Glutamatergic neuron (in vitro differentiated cells): Measurements from ENCODE around the gene BEX4. TPM values are rescaled to one million over a fixed set of nuclear protein-coding genes. Genes with fewer than 3 reads are reported as not detected.

Source experiments
- DNase-seq: peaks from one replicate; pipeline ENCODE4 v3.0.0; 2022
- H3K27ac Mint-ChIP-seq: one replicate; pipeline ENCODE4 v1.8.0; 2020; ENCODE audit warnings: mild to moderate bottlenecking, mixed read lengths, inconsistent platforms; ENCODE audit not compliant: unreplicated experiment
- H3K27me3 Mint-ChIP-seq: one replicate; pipeline ENCODE4 v1.8.0; 2020; ENCODE audit warnings: mild to moderate bottlenecking, moderate library complexity, mixed read lengths, inconsistent platforms; ENCODE audit not compliant: unreplicated experiment
- H3K36me3 Mint-ChIP-seq: one replicate; pipeline ENCODE4 v1.8.0; 2020; ENCODE audit warnings: mild to moderate bottlenecking, mixed read lengths, inconsistent platforms; ENCODE audit not compliant: unreplicated experiment
- H3K4me1 Mint-ChIP-seq: one replicate; pipeline ENCODE4 v1.8.0; 2020; ENCODE audit warnings: mild to moderate bottlenecking, low read depth, mixed read lengths, inconsistent platforms; ENCODE audit not compliant: unreplicated experiment
- H3K4me3 Mint-ChIP-seq: one replicate; pipeline ENCODE4 v1.8.0; 2020; ENCODE audit warnings: mild to moderate bottlenecking, mixed read lengths, inconsistent platforms; ENCODE audit not compliant: unreplicated experiment
- H3K9me3 Mint-ChIP-seq: one replicate; pipeline ENCODE4 v1.8.0; 2020; ENCODE audit warnings: mild to moderate bottlenecking, moderate library complexity, mixed read lengths, inconsistent platforms; ENCODE audit not compliant: unreplicated experiment
- CTCF ChIP-seq: fragments of 200-600 bp; sonication (generic); IDR thresholded peaks from one replicate; pipeline ENCODE4 v1.5.0; 2021; ENCODE audit not compliant: partially characterized antibody, unreplicated experiment
- total RNA-seq: library from RNA; stranded (reverse); fragmentation: NEBNext Ultra II Directional; extraction: Animal tissue kit (Norgen Biotek cat#: 25700); gene quantifications from one replicate; pipeline ENCODE4 v1.2.1, GENCODE V29; 2021; ENCODE audit not compliant: unreplicated experiment

The BEX4 gene
- total RNA-seq, 1 donor from 2014 or later: 82.5 TPM

GRCh38 chrX:103254171-103254824 lies 39.4 kb downstream of the BEX4 start:
- DNase-seq: peak; percentile 59
- H3K9me3 Mint-ChIP-seq: peaks cover 2% of the 10 kb centered on the region
- peaks cover 2% of the 10 kb centered on the region for H3K27me3 Mint-ChIP-seq
- H3K27ac Mint-ChIP-seq: peak overlapping the region; percentile 89
- H3K4me3 Mint-ChIP-seq: peak overlapping the region; percentile 94
- TF ChIP-seq CTCF: no peak
- H3K4me1 Mint-ChIP-seq: peaks cover 2% of the 10 kb centered on the region
- H3K36me3 Mint-ChIP-seq: no peaks in the 10 kb centered on the region

GRCh38 chrX:103254921-103255493 lies 40.1 kb downstream of the BEX4 start, which contains the start of gene TCEAL8:
Gene TCEAL8 (minus strand): TSS chrX:103255155. CDS start chrX:103253979, 1,176 bp downstream.
- Mint-ChIP-seq H3K27me3 (peaks cover 2% of the 10 kb centered on the region), H3K9me3 (peaks cover 2% of the 10 kb centered on the region), H3K27ac (peak within 1 kb of the TSS; percentile 89), H3K4me1 (peaks cover 2% of the 10 kb centered on the region), H3K36me3 (no peaks in the 10 kb centered on the region), H3K4me3 (peak within 1 kb of the TSS; percentile 94)
- no peak for TF ChIP-seq CTCF
- peak; percentile 64 for DNase-seq

- no peak for DNase-seq
- no peak overlapping the region for H3K27ac Mint-ChIP-seq
- H3K27me3 Mint-ChIP-seq: peaks cover 2% of the 10 kb centered on the region
- H3K4me1 Mint-ChIP-seq: peaks cover 2% of the 10 kb centered on the region
- H3K36me3 Mint-ChIP-seq: no peaks in the 10 kb centered on the region
- TF ChIP-seq CTCF: no peak
- H3K4me3 Mint-ChIP-seq: no peak overlapping the region
- H3K9me3 Mint-ChIP-seq: peaks cover 2% of the 10 kb centered on the region
Observed at GRCh38 chrX:103256651-103257050, 41.7 kb downstream of the BEX4 start.

- DNase-seq: no peak
- peaks cover 2% of the 10 kb centered on the region for H3K9me3 Mint-ChIP-seq
- no peak overlapping the region for H3K27ac Mint-ChIP-seq
- no peaks in the 10 kb centered on the region for H3K36me3 Mint-ChIP-seq
- peaks cover 2% of the 10 kb centered on the region for H3K27me3 Mint-ChIP-seq
- H3K4me1 Mint-ChIP-seq: peaks cover 2% of the 10 kb centered on the region
- no peak overlapping the region for H3K4me3 Mint-ChIP-seq
- no peak for TF ChIP-seq CTCF
Observed at GRCh38 chrX:103258275-103258674, 43.4 kb downstream of the BEX4 start.

Other genes starting within 250 kb of the BEX4 start
- 140 TPM for gene BEX1, start 150.9 kb upstream of the BEX4 start, total RNA-seq
- not detected for gene NXF3, start 122.0 kb upstream of the BEX4 start, total RNA-seq
- 48.6 TPM for gene TCEAL8, start 40.0 kb downstream of the BEX4 start, total RNA-seq
- 8.7 TPM for gene TCEAL5, start 61.6 kb downstream of the BEX4 start, total RNA-seq
- gene BEX2, start 95.9 kb downstream of the BEX4 start, total RNA-seq: 150 TPM
- gene TCEAL7, start 115.1 kb downstream of the BEX4 start, total RNA-seq: 67.2 TPM
- gene TCEAL9, start 141.4 kb downstream of the BEX4 start, total RNA-seq: 27.0 TPM
- gene BEX3, start 161.4 kb downstream of the BEX4 start, total RNA-seq: 242 TPM